ENCODE results near the gene SEC22C. TPM values are rescaled to one million over a fixed set of nuclear protein-coding genes. Genes with fewer than 3 reads are reported as not detected.
"Not testable (repeated sequence)": the region's sequence is repeated elsewhere in the genome, so short reads cannot be mapped to it uniquely, and the experiment has no call there.

Gene SEC22C
- total RNA-seq, 2 donors from 2014 or later, result 55.0 to 83.4 TPM

DNA sequence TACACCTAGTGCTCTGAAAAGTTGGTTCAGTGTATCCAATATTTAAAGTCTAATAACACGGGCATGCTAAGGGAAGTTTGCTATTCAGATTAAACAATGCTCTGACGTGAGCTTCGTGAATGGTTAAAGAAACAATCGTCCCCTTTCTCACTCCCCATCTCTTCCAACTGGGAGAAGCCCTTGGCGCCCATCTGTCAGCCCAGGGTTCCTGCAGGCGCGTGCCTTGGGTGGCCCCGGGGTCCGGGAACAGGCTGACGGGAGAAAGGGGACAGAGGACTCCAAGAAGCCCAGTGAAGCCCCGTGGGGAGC lies 413 bp downstream of the SEC22C start:
- H3K27ac ChIP-seq, result peak overlapping the region; percentile 81
- no peak for TF ChIP-seq CTCF (IDR thresholded peaks at IDR 0.05)
- H3K9me3 ChIP-seq, result no peaks in the 10 kb centered on the region
- ATAC-seq (ENCODE audit: insufficient number of reproducible peaks, low FRiP score, low read depth) (no peak), DNase-seq (ENCODE audit: low spot score) (no peak)
- H3K36me3 ChIP-seq, result no peaks in the 10 kb centered on the region
- peak overlapping the region; percentile 88 for H3K4me3 ChIP-seq
- peaks cover 9 to 22% of the 10 kb centered on the region in 2 donors for H3K4me1 ChIP-seq (ENCODE audit: control insufficient read depth in 1 of 2, low read depth in 2 of 2)
- H3K27me3 ChIP-seq (replicated peaks; ENCODE audit: insufficient read depth), result no peaks in the 10 kb centered on the region

DNA sequence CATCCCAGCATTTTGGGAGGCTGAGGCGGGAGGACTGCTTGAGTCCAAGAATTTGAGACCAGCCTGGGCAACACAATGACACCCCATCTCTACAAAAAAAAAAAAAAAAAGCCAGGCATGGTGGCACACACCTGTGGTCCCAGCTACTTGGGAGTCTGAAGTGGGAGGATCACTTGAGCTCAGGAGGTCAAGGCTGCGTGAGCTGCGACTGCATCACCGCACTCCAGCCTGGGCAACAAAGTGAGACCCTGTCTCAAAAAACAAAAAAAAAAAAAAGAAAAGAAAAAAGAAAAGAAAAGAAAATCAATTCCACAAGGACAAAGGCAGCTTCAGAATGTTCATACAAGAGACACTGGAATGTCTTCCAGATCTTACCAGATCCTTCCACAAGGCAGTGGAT lies 2.4 kb downstream of the SEC22C start:
- H3K27ac ChIP-seq; H3K9me3 ChIP-seq; ATAC-seq (ENCODE audit: insufficient number of reproducible peaks, low FRiP score, low read depth); H3K4me3 ChIP-seq; H3K27me3 ChIP-seq (replicated peaks; ENCODE audit: insufficient read depth); DNase-seq (ENCODE audit: low spot score); H3K36me3 ChIP-seq: not testable (repeated sequence)
- H3K4me1 ChIP-seq (ENCODE audit: control insufficient read depth in 1 of 2, low read depth in 2 of 2), result peaks cover 9 to 22% of the 10 kb centered on the region in 2 donors

DNA sequence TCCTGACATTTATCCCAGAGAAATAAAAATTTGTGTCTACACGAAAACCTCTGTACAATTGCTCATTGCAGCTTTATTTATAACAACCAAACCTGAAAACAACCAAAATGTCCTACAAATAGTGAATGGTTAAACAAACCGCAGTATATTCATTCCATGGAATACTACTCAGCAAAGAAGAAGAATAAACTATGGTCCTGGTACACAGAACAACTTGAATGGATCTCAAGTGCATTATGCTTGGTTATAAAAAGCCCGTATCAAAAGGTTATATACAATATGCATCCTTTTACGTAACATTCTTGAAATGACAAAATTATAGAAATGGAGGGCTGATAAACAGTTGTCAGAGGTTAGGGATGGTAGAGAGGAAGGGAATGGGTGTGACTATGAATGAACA lies 3.7 kb downstream of the SEC22C start:
- ATAC-seq (ENCODE audit: insufficient number of reproducible peaks, low FRiP score, low read depth), result no peak
- no peak for TF ChIP-seq CTCF (IDR thresholded peaks at IDR 0.05)
- H3K4me3 ChIP-seq, result no peak overlapping the region
- H3K4me1 ChIP-seq (ENCODE audit: control insufficient read depth in 1 of 2, low read depth in 2 of 2), result peaks cover 9 to 22% of the 10 kb centered on the region in 2 donors
- no peak for DNase-seq (ENCODE audit: low spot score)
- H3K36me3 ChIP-seq, result no peaks in the 10 kb centered on the region
- no peaks in the 10 kb centered on the region for H3K27me3 ChIP-seq (replicated peaks; ENCODE audit: insufficient read depth)
- no peak overlapping the region for H3K27ac ChIP-seq
- peaks cover 8% of the 10 kb centered on the region for H3K9me3 ChIP-seq

DNA sequence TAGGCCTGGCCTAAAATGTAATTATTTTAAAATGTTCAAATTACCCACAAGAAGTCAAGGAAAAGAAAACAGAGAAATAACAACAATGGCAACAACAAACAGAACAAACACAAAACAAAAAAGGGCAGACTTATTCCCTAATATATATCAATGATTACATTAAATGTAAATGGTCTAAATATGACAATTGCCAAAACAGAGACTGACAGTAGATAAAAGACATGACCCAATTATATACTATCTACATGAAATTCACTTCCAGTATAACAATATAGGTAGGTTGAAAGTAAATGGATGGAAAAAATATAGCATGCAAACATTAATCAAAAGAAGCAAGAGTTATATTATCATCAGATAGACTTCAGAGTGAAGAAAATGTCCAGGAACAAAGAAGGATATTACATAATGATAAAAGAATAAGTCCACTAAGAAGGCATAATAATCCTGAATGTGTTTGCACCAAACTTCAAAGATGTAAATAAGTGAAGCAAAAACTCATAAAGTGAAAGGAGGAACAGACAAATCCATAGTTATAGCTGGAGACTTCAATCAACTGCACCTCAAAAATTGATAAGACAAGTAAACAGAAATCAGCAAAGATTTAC lies 6.5 kb downstream of the SEC22C start:
- DNase-seq (ENCODE audit: low spot score) (no peak), ATAC-seq (ENCODE audit: insufficient number of reproducible peaks, low FRiP score, low read depth) (no peak)
- TF ChIP-seq CTCF (IDR thresholded peaks at IDR 0.05), result no peak
- Histone ChIP-seq H3K4me1 (ENCODE audit: control insufficient read depth in 1 of 2, low read depth in 2 of 2) (peaks cover 0 to 4% of the 10 kb centered on the region in 2 donors), H3K4me3 (no peak overlapping the region), H3K9me3 (peaks cover 8% of the 10 kb centered on the region), H3K27ac (no peak overlapping the region), H3K27me3 (replicated peaks; ENCODE audit: insufficient read depth) (no peaks in the 10 kb centered on the region), H3K36me3 (no peaks in the 10 kb centered on the region)

- Histone ChIP-seq H3K4me3 (no peak overlapping the region), H3K9me3 (peaks cover 8% of the 10 kb centered on the region), H3K27me3 (replicated peaks; ENCODE audit: insufficient read depth) (no peaks in the 10 kb centered on the region), H3K36me3 (peaks cover 3% of the 10 kb centered on the region), H3K4me1 (ENCODE audit: control insufficient read depth in 1 of 2, low read depth in 2 of 2) (no peaks in the 10 kb centered on the region), H3K27ac (no peak overlapping the region)
- no peak for TF ChIP-seq CTCF (IDR thresholded peaks at IDR 0.05)
- DNase-seq (ENCODE audit: low spot score), result no peak
- no peak for ATAC-seq (ENCODE audit: insufficient number of reproducible peaks, low FRiP score, low read depth)
Observed at GRCh38 chr3:42572278-42572677, 9.5 kb downstream of the SEC22C start.

GRCh38 chr3:42569593-42570142 lies 12.1 kb downstream of the SEC22C start:
- H3K4me3 ChIP-seq, result no peak overlapping the region
- peaks cover 3% of the 10 kb centered on the region for H3K36me3 ChIP-seq
- TF ChIP-seq CTCF (IDR thresholded peaks at IDR 0.05), result no peak
- ATAC-seq (ENCODE audit: insufficient number of reproducible peaks, low FRiP score, low read depth), result no peak
- no peaks in the 10 kb centered on the region for H3K4me1 ChIP-seq (ENCODE audit: control insufficient read depth in 1 of 2, low read depth in 2 of 2)
- DNase-seq (ENCODE audit: low spot score), result no peak
- H3K27me3 ChIP-seq (replicated peaks; ENCODE audit: insufficient read depth), result no peaks in the 10 kb centered on the region
- peaks cover 8% of the 10 kb centered on the region for H3K9me3 ChIP-seq
- H3K27ac ChIP-seq, result no peak overlapping the region

Data from thoracic aorta (tissue), 2 donors.